HG03342 (cell line): ENCODE measurements around the gene WDFY1.

ENCODE experiments used
- ATAC-seq: cut with Tn5 transposase; IDR thresholded peaks from one replicate; pipeline ENCODE4 v1.9.1; 2021; ENCODE audit warnings: mild to moderate bottlenecking, moderate library complexity; ENCODE audit not compliant: unreplicated experiment

WDFY1 gene

DNA sequence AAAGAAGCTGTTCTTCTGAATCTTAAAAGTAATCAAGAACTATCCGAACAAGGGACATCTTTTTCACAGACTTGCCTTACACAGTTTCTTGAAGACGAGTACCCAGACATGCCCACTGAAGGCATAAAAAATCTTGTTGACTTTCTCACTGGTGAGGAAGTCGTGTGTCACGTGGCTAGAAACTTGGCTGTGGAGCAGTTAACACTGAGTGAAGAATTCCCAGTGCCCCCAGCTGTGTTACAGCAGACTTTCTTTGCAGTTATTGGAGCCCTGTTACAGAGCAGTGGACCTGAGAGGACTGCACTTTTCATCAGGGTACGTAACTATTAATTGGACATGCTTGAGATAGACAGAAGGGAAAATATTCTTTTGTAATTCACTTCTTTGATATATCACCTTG, 14.6 kb upstream of the WDFY1 start:
- no peak for ATAC-seq

- ATAC-seq: peak; percentile 89
Measured at GRCh38 chr2:223957092-223957851, 12.1 kb upstream of the WDFY1 start, which contains the start of gene MRPL44. Gene MRPL44, plus strand, starts transcription at chr2:223957463. Its CDS starts 10 bp downstream, at chr2:223957473.

DNA sequence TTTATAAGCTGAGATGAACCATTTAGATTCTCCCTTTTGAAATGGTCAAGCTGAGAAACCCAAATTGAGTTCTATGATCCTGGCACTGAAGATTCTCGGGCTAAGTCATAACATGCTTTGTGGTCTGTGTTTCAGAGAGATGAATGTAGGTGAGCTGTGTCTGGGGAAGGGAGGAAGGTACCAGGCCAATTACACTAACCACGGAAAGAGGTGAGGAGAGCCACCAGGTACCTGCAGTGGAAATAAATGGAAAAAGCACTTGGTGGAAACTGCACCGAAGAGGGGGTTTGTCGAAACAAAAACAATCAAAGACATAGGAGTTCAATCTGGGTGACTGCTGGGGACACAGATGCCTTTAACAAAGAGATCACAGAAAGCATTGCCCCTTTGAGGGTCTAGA, 11.2 kb upstream of the WDFY1 start:
- ATAC-seq: peak; percentile 28

DNA sequence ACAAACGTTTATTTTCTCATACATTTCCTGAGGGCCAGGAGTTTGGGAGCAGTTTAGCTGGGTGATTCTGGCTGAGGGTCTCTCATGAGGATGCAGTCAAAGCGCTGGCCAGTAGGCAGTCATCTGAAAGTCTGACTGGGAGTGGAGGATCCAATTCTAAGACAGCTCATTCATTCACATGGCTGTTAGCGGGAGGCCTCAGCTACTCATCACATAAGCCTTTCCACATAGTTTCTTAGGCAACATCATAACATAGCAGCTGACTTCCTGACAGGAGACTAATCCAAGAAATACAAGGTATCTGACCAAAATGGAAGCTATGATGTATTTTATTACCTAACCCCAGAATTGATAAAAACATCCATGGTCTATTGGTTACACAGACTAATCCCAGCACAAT, 9.3 kb upstream of the WDFY1 start:
- no peak for ATAC-seq

DNA sequence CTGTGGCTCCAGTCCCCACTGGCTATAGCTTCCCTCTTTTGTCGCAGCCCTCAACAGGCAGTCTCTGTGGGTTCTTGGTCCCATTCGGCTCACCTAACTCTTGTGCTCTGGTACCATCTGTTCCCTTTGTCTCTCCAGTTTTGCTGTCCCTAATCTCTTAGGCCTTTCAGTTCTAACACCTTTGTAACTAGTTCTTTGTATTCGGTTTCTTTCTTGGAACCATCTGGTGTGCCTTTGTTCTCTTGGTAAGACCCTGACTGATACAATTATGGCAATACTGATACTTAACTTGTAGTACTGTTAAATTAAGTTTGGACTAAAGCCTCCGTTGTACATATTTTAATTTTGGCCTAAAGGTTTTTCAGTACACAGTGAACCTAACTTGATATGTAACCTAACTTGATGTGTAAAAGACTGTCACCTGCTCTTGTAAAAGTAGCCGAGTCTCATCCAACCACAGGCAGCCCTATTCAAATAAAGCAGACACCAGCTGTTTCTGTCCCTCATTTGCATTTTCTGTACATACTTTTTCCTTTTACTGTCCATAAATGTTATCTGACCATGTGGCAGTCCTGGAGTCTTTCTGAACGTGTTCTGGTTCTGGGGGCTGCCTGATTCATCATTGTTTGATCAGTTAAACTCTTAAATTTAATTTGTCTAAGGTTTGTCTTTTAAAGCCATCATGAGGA, 7.3 kb upstream of the WDFY1 start:
- peak; percentile 51 for ATAC-seq

DNA sequence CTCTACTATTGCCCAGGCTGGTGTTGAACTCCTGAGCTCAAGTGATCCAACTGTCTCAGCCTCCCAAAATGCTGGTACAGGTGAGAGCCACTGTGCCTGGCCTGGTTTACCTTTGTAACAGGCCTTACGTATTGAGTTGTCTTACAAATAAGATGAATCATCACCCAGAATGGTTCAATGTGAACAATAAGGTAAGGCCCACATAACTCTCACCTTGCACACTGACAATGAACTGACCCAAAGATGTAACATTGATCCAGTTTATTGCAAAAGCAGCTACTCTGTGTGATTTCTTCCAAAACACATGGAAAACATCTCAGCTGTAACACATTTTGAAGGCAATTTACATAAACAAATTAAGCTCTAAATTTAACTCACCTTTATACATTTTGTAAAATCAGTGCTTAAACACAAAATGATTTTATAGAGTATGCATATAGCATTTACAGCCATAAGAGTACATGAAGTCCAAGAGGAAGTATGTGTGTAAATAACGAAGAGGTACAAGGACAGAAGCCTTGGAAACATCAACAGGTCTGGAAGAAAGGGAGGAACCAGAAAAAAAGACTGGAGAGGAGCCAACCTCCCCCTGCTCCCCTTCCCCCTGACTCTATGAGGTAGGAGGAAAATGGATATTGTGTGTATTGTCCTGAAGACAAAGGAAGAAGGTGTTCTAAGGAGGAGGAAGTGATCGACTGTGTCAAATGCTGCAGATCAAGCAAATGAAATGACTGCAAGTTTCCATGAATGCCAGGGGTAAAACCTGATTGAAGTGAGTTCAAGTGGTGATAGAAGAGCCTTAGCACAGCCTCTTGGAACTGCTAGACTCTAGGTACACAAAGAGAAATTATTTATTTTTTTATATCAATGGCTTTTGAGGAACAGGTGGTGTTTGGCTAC, 5.6 kb upstream of the WDFY1 start:
- no peak for ATAC-seq

DNA sequence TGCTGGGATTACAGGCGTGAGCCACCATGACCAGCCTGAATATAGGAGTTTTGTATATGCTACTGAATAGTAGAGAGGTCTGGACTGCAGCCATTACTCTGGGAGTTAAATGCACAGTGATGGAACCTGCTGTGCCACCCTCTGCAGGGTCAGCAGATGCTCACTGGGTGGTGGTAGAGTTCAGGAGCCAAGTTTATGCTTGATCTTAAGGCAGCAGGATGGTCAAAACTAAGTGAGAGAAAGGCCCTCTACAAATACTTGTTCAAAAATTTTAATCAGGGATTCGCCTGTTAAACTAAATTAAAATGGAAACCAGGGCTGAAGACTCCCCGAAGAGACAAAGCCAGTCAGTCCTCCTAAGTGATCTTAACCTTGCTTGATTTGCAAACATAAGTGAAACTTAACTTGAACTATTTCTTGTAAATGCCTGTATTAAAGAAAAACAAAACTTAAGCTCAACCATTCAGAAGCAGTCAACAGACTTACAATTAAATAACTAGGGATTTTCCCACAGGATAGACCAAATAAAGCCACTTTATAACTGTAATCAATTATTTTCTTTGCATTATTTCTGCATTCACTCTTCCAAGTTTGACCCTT, 4.2 kb upstream of the WDFY1 start:
- ATAC-seq: no peak

DNA sequence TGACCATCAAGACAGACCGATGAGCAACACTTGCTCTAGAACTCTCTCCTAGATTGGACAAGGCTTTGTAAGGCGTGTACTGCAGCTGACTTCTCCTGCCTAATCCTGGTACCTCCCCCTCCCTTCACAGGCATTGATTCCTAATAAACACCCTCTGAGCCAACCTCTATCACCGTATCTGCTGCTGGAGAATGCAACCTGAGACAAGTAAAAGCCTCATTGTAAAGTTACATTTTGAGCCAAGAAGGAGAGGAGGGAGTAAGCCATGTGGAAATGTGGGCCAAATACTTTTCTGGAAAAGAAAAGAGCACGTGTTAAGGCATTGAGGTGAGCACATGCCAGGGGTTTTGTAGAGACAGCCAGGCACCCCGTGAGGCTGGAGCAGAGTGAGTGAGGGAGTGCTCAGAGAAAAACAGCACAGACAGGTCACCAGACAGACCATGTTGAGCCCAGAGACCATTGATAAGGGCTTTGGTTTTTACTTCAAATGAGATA, 2.6 kb upstream of the WDFY1 start:
- ATAC-seq: no peak

DNA sequence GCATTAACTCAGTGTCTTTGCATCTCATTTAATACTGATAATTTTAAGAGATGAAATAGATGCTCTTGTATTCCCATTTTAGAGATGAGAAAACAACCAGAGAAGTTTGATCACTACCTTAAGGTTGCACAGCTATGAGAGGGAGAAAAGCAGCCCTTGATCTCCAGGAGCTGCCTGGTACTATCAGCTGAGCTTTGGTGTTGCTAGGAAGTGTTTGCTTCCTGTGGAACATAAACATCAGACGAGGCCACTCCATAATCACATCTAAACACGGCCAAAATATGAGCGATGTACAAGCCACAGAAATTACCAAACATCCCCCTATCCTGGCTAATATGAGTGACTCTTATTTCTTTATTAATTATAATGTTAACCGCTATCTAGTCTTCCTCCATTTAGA, 620 bp upstream of the WDFY1 start:
- no peak for ATAC-seq

- no peak for ATAC-seq
Measured at GRCh38 chr2:223944166-223944702, 901 bp downstream of the WDFY1 start.

DNA sequence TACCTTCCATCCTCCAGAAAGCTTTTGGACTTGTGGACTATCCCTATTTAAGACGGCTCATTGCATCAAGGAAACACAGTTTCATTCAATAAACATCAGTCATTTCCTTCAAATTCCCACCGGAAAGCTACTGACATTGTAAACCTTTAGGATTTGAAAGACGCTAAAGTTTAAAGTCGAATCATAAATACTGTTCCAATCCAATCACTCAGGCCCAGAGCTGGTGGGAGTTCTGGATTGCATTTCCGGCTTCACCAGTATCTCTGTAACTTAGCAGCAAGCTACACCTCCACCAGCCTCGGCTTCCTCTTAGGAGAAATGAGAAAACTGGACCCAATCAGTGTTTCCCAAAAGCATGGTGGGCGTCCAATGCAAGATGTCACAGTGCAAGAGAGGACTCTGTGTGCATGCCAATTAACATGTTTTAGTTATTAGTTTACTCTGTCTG, 1.6 kb downstream of the WDFY1 start:
- ATAC-seq: no peak

- ATAC-seq: no peak
Measured at GRCh38 chr2:223943135-223943534, 2.0 kb downstream of the WDFY1 start.

- peak; percentile 33 for ATAC-seq
Measured at GRCh38 chr2:223941579-223942277, 3.4 kb downstream of the WDFY1 start.

DNA sequence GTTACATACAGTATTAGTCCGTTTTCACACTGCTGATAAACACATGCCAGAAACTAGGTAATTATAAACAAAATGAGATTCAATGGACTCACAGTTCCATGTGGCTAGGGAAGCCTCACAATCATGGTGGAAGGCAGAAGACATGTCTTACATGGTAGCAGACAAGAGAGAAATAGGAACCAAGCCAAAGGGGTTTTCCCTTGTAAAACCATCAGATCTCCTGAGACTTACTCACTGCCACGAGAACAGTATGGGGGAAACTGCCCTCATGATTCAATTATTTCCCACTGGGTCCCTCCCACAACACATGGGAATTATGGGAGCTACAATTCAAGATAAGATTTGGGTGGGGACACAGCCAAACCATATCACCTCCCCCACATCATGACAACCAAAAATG, 5.7 kb downstream of the WDFY1 start:
- ATAC-seq: peak; percentile 39

GRCh38 chr2:223937535-223937934, 7.6 kb downstream of the WDFY1 start:
- ATAC-seq: no peak

DNA sequence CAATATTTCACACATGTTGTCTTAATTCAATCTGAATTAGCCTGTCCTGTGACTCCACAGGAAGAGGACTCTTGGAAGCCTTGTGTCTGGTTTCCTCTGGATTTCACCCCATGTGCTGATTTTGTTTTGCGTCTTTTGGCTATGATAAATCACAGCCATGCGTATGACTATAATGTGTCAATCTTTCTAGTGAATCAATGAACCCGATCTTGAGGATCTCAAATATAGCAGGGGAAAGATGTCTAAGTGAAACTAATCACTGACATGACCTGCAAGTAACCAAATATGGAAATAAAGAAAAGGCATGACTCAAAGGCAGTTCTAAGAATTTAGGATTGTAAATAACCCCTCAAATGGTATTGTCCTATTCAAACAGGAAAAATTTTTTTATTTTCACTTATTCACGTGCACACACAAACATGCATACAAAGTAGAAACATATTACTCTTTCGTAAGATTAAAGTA, 8.2 kb downstream of the WDFY1 start:
- ATAC-seq: no peak

- no peak for ATAC-seq
Measured at GRCh38 chr2:223935459-223936125, 9.5 kb downstream of the WDFY1 start.

- no peak for ATAC-seq
Measured at GRCh38 chr2:223934870-223935269, 10.3 kb downstream of the WDFY1 start.
